T-cell (primary cell): ENCODE data around the gene ZNHIT1. TPM values are rescaled to one million over a fixed set of nuclear protein-coding genes. Genes with fewer than 3 reads are reported as not detected.
"Not testable (repeated sequence)": the region's sequence is repeated elsewhere in the genome, so short reads cannot be mapped to it uniquely, and the experiment has no call there.

Source experiments
- ATAC-seq, 4 experiments: fragments of 200-7000 bp in 3 of 4; fragments of 150-1000 bp in 1 of 4; cut with Tn5 transposase; replicated peaks in 1 of 4; 1 replicate in 3 of 4; 2 replicates in 1 of 4; pipeline ENCODE4 v1.10.0; 2021; ENCODE audit warnings: moderate library complexity in 3 of 4, mild to moderate bottlenecking in 2 of 4, moderate number of reproducible peaks in 1 of 4
- CTCF ChIA-PET, 2 donors: fragments of 300-600 bp; sonication (Branson Sonifier 250); formaldehyde crosslinking; loops; one replicate each; lab custom pipeline; 2022; ENCODE audit warnings: antibody characterized with exemption in 2 of 2; lab: Charles Lee
- POLR2A ChIA-PET, 2 donors: fragments of 300-600 bp; sonication (Branson Sonifier 250); formaldehyde crosslinking; loops; one replicate each; lab custom pipeline; 2022; ENCODE audit warnings: antibody characterized with exemption in 2 of 2; lab: Charles Lee
- DNase-seq, 35 experiments: peaks; one replicate each; pipeline versions ENCODE4 v3.0.0 to v3.0.0-alpha.2; 2013 to 2023
- H3K27ac ChIP-seq: one replicate; pipeline ENCODE4 v1.5.1; 2013; ENCODE audit warnings: low read length
- H3K27me3 ChIP-seq, 2 experiments: replicated peaks in 1 of 2; 1 replicate in 1 of 2; 2 replicates in 1 of 2; pipeline versions ENCODE4 v1.6.1 to v1.7.0; 2013; ENCODE audit warnings: low read length in 1 of 2, mixed read lengths in 1 of 2; ENCODE audit not compliant: control insufficient read depth in 2 of 2, insufficient read depth in 2 of 2; ENCODE audit errors: extremely low read depth in 1 of 2
- H3K36me3 ChIP-seq, 2 donors: 1 replicate in 1 of 2; 2 replicates in 1 of 2; pipeline versions ENCODE4 v1.6.1 to v1.7.0; 2013; ENCODE audit warnings: low read length in 1 of 2; ENCODE audit not compliant: control insufficient read depth in 2 of 2, insufficient read depth in 1 of 2; ENCODE audit errors: extremely low read depth in 1 of 2
- H3K4me1 ChIP-seq, 2 experiments: 1 replicate in 1 of 2; 2 replicates in 1 of 2; pipeline versions ENCODE4 v1.6.1 to v1.7.0; 2013; ENCODE audit warnings: low read length in 2 of 2, mixed read lengths in 1 of 2; ENCODE audit not compliant: insufficient read depth in 2 of 2, control insufficient read depth in 1 of 2; ENCODE audit errors: extremely low read depth in 1 of 2
- H3K4me3 ChIP-seq, 2 donors: 1 replicate in 1 of 2; 2 replicates in 1 of 2; pipeline versions ENCODE4 v1.5.1 to v1.7.0; 2013; ENCODE audit warnings: mild to moderate bottlenecking in 2 of 2, low read length in 1 of 2, moderate library complexity in 1 of 2; ENCODE audit not compliant: control insufficient read depth in 1 of 2; ENCODE audit errors: extremely low read depth in 1 of 2
- H3K9me3 ChIP-seq: 2 replicates; pipeline ENCODE4 v1.7.0; 2013
- H3K27ac Mint-ChIP-seq, 2 donors: one replicate each; pipeline ENCODE4 v1.8.0; 2020 to 2021; ENCODE audit warnings: mild to moderate bottlenecking in 2 of 2, mixed read lengths in 2 of 2
- H3K27me3 Mint-ChIP-seq, 2 donors: one replicate each; pipeline ENCODE4 v1.8.0; 2021 to 2022; ENCODE audit warnings: mixed read lengths in 2 of 2
- H3K36me3 Mint-ChIP-seq: one replicate; pipeline ENCODE4 v1.8.0; 2021; ENCODE audit warnings: mixed read lengths
- H3K4me1 Mint-ChIP-seq, 3 donors: one replicate each; pipeline ENCODE4 v1.8.0; 2020 to 2022; ENCODE audit warnings: mixed read lengths in 3 of 3, mild to moderate bottlenecking in 1 of 3
- H3K4me3 Mint-ChIP-seq, 3 donors: one replicate each; pipeline ENCODE4 v1.8.0; 2020 to 2022; ENCODE audit warnings: mild to moderate bottlenecking in 3 of 3, mixed read lengths in 3 of 3, moderate library complexity in 3 of 3
- H3K9me3 Mint-ChIP-seq, 3 donors: one replicate each; pipeline ENCODE4 v1.8.0; 2020 to 2022; ENCODE audit warnings: mixed read lengths in 3 of 3
- WGBS: methylation state at CpG from one replicate; pipeline ENCODE4 v1.1.5; 2013; ENCODE audit warnings: missing lambda C conversion rate; ENCODE audit not compliant: insufficient coverage; 5-methylcytosine and 5-hydroxymethylcytosine counted together
- total RNA-seq, 35 experiments: library from RNA in 6 of 35; stranded (reverse) in 6 of 35; fragments of 120-200 nt in 1 of 35; gene quantifications; one replicate each; pipeline versions ENCODE4 v1.2.1 to v1.2.4 and lab custom pipeline; 2013 to 2026

The ZNHIT1 gene
- total RNA-seq, 5 donors from 2014 or later (not counting 1 experiment from before 2014, with no cell fraction given) = 32.9 to 54.1 (median 50.4) TPM

DNA sequence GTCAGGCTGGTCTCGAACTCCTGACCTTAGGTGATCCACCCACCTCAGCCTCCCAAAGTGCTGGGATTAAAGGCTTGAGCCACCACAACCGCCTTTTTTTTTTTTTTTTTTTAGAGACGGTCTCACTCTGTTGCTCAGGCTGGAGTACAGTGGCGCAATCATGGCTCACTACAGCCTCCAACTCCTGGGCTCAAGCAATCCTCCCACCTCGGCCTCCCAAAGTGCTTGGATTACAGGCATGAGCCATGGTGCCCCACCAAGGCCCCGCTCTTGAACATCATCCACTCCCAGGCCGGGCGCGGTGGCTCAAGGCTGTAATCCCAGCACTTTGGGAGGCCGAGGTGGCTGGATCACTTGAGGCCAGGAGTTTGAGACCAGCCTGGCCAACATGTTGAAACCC, 18.4 kb upstream of the ZNHIT1 start:
- not testable (repeated sequence) for H3K4me3 ChIP-seq, H3K27ac ChIP-seq, H3K27ac Mint-ChIP-seq, H3K36me3 Mint-ChIP-seq, H3K4me3 Mint-ChIP-seq, DNase-seq, H3K9me3 Mint-ChIP-seq, ATAC-seq, H3K9me3 ChIP-seq, H3K36me3 ChIP-seq
- Mint-ChIP-seq H3K4me1 (peaks cover 13 to 19% (median 16%) of the 10 kb centered on the region in 3 donors), H3K27me3 (peaks cover 21 to 38% of the 10 kb centered on the region in 2 donors)
- 95% methylated on average over 8 of the region's 10 CpGs for WGBS
- CTCF ChIA-PET = interaction anchor here in 1 of 2 donors (0.7 kb wide), 1 partner anchor 15 kb away, joined by 4 read pairs; no protein-coding TSS in a partner anchor
- H3K27me3 ChIP-seq = peaks cover 4 to 80% of the 10 kb centered on the region in 2 experiments
- peaks cover 0 to 26% of the 10 kb centered on the region in 2 experiments for H3K4me1 ChIP-seq
- POLR2A ChIA-PET = interaction anchor here in 1 of 2 donors (0.6 kb wide), 1 partner anchor 375 kb away, joined by 4 read pairs; no protein-coding TSS in a partner anchor

- Mint-ChIP-seq H3K27ac (no peak overlapping the region), H3K9me3 (no peaks in the 10 kb centered on the region), H3K27me3 (peaks cover 21 to 38% of the 10 kb centered on the region in 2 donors), H3K4me3 (no peak overlapping the region), H3K4me1 (peaks cover 13 to 19% (median 16%) of the 10 kb centered on the region in 3 donors), H3K36me3 (no peaks in the 10 kb centered on the region)
- no peaks in the 10 kb centered on the region for H3K9me3 ChIP-seq
- ChIA-PET POLR2A (no interaction called here), CTCF (interaction anchor here in 1 of 2 donors (0.6 to 0.7 kb wide), 3 partner anchors 10 to 92 kb away, joined by 3 to 4 read pairs (median 3); no protein-coding TSS in a partner anchor)
- no CpG with 5 or more reads among the region's 2 CpGs for WGBS
- no peak for ATAC-seq
- H3K27me3 ChIP-seq = peaks cover 4 to 76% of the 10 kb centered on the region in 2 experiments
- H3K4me3 ChIP-seq = no peak overlapping the region
- no peak overlapping the region for H3K27ac ChIP-seq
- DNase-seq = no peak
- H3K4me1 ChIP-seq = peaks cover 0 to 30% of the 10 kb centered on the region in 2 experiments
- H3K36me3 ChIP-seq = no peaks in the 10 kb centered on the region
These were observed 17.5 kb upstream of the ZNHIT1 start for GRCh38 chr7:101200504-101200861.

DNA sequence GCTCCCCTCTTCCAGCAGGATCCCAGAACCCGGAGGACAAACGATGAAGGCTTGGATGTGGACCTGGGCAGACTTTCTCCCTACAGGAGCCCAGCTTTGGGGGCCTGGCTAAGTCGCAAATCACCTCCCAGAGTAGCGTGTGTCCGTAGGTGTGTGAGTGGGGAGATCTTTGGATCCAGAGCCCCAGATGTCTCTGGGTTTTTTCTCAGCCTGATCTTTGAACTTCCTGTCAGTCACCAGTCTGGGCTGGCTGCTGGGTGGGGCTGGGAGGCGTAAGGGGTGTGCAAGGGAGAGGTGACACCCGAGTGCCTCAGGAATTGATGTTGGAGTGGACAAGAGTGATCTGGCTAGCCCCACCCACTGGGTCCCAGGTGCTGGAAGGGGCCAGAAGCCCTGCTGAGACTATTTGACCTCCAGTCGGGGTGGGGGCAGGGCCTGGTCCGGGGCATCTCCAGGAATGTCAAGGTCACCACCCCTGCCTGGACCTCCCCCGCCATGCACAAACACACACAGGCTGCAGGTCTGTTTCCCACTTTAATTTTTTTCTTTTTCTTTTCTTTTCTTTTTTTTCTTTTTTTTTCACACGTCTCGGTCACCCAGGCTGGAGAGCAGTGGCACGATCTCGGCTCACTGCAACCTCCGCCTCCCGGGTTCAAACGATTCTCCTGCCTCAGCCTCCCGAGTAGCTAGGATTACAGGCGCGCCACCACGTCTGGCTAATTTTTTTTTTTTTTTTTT, 16.9 kb upstream of the ZNHIT1 start, which contains the start of gene MOGAT3:
TSS of gene MOGAT3 (minus strand) at position 175 of the 738 bp plus-strand sequence. CDS start 182 bp downstream, outside the sequence.
- Mint-ChIP-seq H3K27ac (no peak within 1 kb of the TSS), H3K36me3 (peaks cover 4% of the 10 kb centered on the region), H3K4me1 (peaks cover 13 to 19% (median 16%) of the 10 kb centered on the region in 3 donors), H3K9me3 (no peaks in the 10 kb centered on the region), H3K27me3 (peaks cover 21 to 38% of the 10 kb centered on the region in 2 donors), H3K4me3 (peak within 1 kb of the TSS; percentile 21 to 51 (median 37))
- ATAC-seq (peak in 2 of 4 experiments; percentile 22 to 52), DNase-seq (no peak)
- H3K27me3 ChIP-seq = peaks cover 2 to 71% of the 10 kb centered on the region in 2 experiments
- WGBS = 24% methylated on average over 6 of the region's 21 CpGs
- POLR2A ChIA-PET = no interaction called here
- peaks cover 0 to 3% of the 10 kb centered on the region in 2 donors for H3K36me3 ChIP-seq
- H3K27ac ChIP-seq = no peak within 1 kb of the TSS
- no peak within 1 kb of the TSS for H3K4me3 ChIP-seq
- no peaks in the 10 kb centered on the region for H3K9me3 ChIP-seq
- CTCF ChIA-PET = interaction anchor here in 1 of 2 donors (0.6 to 0.7 kb wide), 3 partner anchors 61 to 82 kb away, joined by 3 to 5 read pairs (median 4); no protein-coding TSS in a partner anchor
- H3K4me1 ChIP-seq = peaks cover 0 to 30% of the 10 kb centered on the region in 2 experiments

- CTCF ChIA-PET = interaction anchor here (0.6 to 0.7 kb wide), 2 partner anchors 10 to 60 kb away, joined by 3 to 4 read pairs; no protein-coding TSS in a partner anchor
- no peak overlapping the region for H3K4me3 ChIP-seq
- peak overlapping the region in 2 of 3 donors; percentile 21 to 51 for H3K4me3 Mint-ChIP-seq
- no peak overlapping the region for H3K27ac ChIP-seq
- H3K27ac Mint-ChIP-seq = no peak overlapping the region
- H3K9me3 ChIP-seq = no peaks in the 10 kb centered on the region
- ATAC-seq = peak in 2 of 4 experiments; percentile 37 to 45
- no peak for DNase-seq
- peaks cover 0 to 7% of the 10 kb centered on the region in 2 donors for H3K36me3 ChIP-seq
- peaks cover 13 to 19% (median 16%) of the 10 kb centered on the region in 3 donors for H3K4me1 Mint-ChIP-seq
- WGBS = 20% methylated on average over 74 of the region's 75 CpGs
- H3K36me3 Mint-ChIP-seq = peaks cover 11% of the 10 kb centered on the region
- H3K9me3 Mint-ChIP-seq = no peaks in the 10 kb centered on the region
- H3K4me1 ChIP-seq = peaks cover 0 to 30% of the 10 kb centered on the region in 2 experiments
- H3K27me3 ChIP-seq = peaks cover 2 to 65% of the 10 kb centered on the region in 2 experiments
- peaks cover 21 to 33% of the 10 kb centered on the region in 2 donors for H3K27me3 Mint-ChIP-seq
- POLR2A ChIA-PET = interaction anchor here in 1 of 2 donors (0.6 kb wide), 1 partner anchor 30 kb away, joined by 4 read pairs; no protein-coding TSS in a partner anchor
These were observed 16.0 kb upstream of the ZNHIT1 start for GRCh38 chr7:101201695-101202602.

- H3K4me1 ChIP-seq = peaks cover 0 to 30% of the 10 kb centered on the region in 2 experiments
- H3K27me3 ChIP-seq = peaks cover 2 to 59% of the 10 kb centered on the region in 2 experiments
- peaks cover 13 to 19% (median 16%) of the 10 kb centered on the region in 3 donors for H3K4me1 Mint-ChIP-seq
- no peak overlapping the region for H3K4me3 ChIP-seq
- DNase-seq (no peak), ATAC-seq (no peak)
- POLR2A ChIA-PET = no interaction called here
- H3K27ac ChIP-seq = no peak overlapping the region
- H3K9me3 Mint-ChIP-seq = no peaks in the 10 kb centered on the region
- peaks cover 21 to 33% of the 10 kb centered on the region in 2 donors for H3K27me3 Mint-ChIP-seq
- peaks cover 11% of the 10 kb centered on the region for H3K36me3 Mint-ChIP-seq
- no peaks in the 10 kb centered on the region for H3K9me3 ChIP-seq
- H3K27ac Mint-ChIP-seq = peak overlapping the region in 1 of 2 donors; percentile 67
- WGBS = 88% methylated on average over 4 of the region's 5 CpGs
- peak overlapping the region in 2 of 3 donors; percentile 9 to 23 for H3K4me3 Mint-ChIP-seq
- CTCF ChIA-PET = interaction anchor here in 1 of 2 donors (0.6 kb wide), 1 partner anchor 1231 kb away, joined by 8 read pairs; the partner anchor contains the start of gene ORAI2
- H3K36me3 ChIP-seq = peaks cover 0 to 7% of the 10 kb centered on the region in 2 donors
These were observed 15.4 kb upstream of the ZNHIT1 start for GRCh38 chr7:101202603-101202918.
